Measurements from ENCODE around the gene PKM.
"Not testable (repeated sequence)": the region's sequence is repeated elsewhere in the genome, so short reads cannot be mapped to it uniquely, and the experiment has no call there.

Gene PKM

GRCh38 chr15:72231066-72231832, at the start of gene PKM:
PKM (minus strand) TSS chr15:72231190; CDS start chr15:72219097, 12,093 bp downstream.
- peak; percentile 90 for DNase-seq (ENCODE audit: low spot score)

DNA sequence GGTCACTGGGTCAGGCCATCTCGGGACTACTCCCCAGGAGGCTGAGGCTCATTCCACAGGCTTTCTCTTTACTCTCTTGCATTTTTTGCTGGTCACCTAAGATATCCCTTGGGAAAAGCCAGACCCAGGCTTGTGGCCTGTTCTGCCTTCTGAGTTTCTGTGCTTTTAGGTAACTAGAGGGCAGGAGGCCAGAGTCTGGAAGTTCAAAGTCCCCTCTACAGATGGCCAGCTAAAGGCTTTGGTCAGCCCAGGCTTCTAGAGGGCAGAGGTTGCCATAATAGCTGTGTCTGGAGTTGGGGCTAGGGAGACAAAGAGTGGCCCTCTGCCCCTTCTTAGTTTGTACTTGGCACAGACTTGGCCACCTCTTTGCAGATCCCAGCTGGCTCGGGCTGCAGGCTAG, 49.8 kb upstream of the PKM start:
- DNase-seq (ENCODE audit: low spot score) = no peak

DNA sequence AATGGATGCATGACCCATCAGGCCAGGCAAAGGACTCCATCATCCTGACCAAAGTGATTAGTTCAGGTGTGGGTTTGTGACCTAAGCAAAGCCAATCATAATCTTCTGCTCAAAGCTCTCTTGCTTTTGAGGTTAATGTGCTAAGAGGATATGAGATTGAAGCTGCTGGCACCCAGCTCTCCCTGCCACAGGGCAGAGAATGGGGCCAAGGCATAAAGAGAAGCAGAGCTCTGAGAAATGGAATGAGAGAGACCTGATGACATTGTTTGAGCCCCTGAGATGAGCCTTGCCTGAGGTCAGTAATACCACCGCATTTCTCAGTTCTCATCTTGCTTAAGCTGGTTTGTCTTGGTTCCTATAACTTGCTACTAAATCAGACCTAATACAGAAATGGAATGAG, 47.7 kb upstream of the PKM start:
- no peak for DNase-seq (ENCODE audit: low spot score)

GRCh38 chr15:72276326-72276700, 45.3 kb upstream of the PKM start:
- DNase-seq (ENCODE audit: low spot score) = no peak

GRCh38 chr15:72275635-72276325, 44.8 kb upstream of the PKM start:
- DNase-seq (ENCODE audit: low spot score) = not testable (repeated sequence)

DNA sequence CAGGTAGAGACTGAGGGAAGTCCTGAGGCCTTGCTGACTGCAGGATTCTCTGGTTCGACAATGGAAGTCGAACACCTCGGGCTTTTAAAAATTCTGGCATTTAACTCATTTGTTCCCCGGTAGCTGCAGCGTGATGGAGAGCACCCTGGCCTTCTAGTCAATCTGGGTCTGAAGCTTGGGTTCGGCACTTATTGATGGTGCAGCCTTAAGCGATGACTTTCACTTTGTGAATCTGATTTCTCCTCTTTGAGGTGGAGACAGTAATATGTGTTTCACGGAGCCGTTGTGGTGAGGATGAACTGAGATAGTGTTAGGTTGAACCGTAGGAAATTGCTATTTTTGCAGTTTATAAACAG, 42.0 kb upstream of the PKM start:
- no peak for DNase-seq (ENCODE audit: low spot score)

DNA sequence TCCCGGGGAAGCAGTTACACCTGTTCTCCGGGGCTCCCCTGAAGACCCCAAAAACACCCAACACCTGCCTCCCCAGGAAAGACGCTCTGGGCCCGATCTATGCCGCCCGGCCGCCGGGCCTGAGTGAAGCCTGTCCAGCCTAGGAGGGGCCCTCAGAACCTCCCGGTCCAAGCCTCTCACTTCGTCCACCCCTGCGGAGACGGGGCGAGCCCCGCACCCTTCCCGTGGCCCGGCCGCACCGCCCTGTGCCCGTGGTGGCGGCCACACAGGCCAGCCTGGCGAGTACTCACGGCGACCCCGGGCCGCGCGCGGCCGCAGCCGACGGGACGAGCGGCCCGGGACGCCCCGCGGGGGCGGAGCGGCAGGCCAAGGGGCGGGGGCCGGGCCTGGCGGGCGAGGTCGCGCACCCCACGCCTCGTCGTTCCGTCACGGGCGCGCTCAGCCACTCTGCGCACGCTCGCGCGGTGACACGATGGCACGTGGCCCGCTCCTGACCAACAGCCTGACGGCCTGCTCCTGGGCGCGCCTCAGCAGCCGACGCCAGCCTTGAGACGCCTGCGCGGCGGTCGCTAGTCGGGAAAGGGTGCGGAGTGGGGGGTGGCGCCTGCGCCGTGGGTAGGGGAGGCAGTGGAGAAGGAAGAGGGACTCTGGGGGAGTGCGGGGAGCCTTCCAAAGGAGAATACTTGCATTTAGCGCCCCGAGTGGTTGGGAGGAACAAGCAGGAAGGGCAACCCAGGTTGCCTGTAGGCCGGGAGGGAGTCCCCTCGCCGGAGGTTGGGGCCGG, 41.4 kb upstream of the PKM start, which contains the start of gene PARP6:
Gene PARP6 (minus strand): TSS at position 342 of the 784 bp plus-strand sequence. CDS start 5,077 bp downstream, outside the sequence.
- peak; percentile 98 for DNase-seq (ENCODE audit: low spot score)

GRCh38 chr15:72271895-72272212, 40.9 kb upstream of the PKM start:
- DNase-seq (ENCODE audit: low spot score) = no peak

- DNase-seq (ENCODE audit: low spot score) = no peak
These were observed 40.2 kb upstream of the PKM start for GRCh38 chr15:72271221-72271620.

DNA sequence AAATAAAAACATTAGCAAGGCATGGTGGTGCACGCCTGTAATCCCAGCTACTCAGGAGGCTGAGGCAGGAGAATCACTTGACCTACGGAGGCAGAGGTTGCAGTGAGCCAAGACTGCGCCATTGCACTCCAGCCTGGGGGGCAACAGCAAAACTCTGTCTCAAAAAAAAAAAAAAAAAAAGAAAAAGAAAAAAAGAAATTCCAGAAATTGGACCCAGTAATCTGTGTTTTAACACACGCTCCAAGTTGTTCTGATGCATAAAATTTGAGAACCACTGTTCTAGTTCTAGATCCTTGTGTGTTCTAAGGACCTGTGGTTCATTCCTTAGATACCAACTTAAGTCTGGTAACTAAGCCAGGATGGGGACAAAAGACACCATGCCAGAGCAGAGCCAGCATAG, 38.7 kb upstream of the PKM start:
- DNase-seq (ENCODE audit: low spot score) = no peak

DNA sequence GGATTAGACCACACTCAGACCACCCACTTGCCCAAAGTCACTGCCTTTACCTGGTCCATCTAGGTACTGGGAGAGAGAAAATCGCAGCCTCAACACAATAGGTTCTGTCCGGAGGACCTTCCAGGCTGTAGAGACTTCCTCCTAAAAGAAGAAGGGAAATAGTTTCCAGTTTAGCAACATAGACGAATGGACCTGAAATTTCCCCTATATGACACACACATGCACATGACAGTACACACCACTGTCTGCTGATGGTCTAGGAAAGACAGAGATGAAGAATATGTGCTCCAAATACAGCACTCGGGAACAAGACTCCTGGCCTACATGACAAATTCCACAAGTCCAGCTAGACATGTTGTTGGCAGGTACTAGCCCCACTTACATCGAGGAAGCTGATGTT, 34.0 kb upstream of the PKM start:
- DNase-seq (ENCODE audit: low spot score) = no peak

- no peak for DNase-seq (ENCODE audit: low spot score)
These were observed 21.8 kb upstream of the PKM start for GRCh38 chr15:72252663-72253299.

- no peak for DNase-seq (ENCODE audit: low spot score)
These were observed 18.3 kb upstream of the PKM start for GRCh38 chr15:72249142-72249810.

DNA sequence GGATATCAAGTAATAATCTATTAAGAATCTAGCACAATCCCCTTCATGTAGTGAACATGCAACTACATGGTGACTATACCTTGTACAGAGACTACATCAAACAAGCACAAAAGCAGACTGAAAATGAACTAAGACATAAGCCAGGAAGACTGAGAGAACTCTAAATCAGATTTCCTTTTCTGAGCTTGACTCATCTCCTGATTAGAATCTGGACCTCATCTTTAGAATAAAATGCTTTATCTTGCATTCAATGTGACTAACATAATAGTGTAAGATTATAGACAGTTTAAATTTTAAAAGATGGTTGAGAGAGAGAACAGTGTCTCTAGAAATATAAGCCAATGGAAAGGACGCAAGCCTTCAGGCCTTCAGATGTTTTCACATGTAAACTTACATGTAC, 17.5 kb upstream of the PKM start:
- no peak for DNase-seq (ENCODE audit: low spot score)

DNA sequence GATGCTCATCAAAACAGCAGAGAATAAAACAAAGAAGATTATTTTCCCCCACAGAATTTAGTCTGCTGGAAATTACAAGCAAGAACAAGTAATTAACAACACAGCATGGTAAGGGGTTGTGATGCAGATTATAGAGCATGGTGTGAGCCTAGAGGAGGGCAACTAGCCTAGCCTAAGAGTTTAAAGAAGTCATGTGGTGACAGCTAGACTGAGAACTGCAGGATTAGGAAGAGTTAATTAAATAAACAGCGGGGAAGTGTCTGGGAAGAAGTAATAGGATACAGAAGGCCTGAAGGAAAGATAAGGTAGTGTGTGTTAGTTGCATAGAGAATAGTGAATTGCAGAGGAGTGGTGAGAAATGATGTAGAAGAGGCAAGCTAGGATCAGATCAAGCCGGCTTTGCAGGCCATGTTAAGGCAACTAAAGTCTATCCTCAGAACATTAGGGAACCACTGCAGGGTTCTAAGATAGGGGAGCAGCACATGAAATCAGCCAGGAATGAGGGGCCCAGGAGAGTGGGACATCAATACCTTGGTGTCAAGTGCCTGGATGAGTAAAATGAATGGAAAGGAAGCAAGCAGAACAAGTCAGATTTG, 11.9 kb upstream of the PKM start:
- no peak for DNase-seq (ENCODE audit: low spot score)

DNA sequence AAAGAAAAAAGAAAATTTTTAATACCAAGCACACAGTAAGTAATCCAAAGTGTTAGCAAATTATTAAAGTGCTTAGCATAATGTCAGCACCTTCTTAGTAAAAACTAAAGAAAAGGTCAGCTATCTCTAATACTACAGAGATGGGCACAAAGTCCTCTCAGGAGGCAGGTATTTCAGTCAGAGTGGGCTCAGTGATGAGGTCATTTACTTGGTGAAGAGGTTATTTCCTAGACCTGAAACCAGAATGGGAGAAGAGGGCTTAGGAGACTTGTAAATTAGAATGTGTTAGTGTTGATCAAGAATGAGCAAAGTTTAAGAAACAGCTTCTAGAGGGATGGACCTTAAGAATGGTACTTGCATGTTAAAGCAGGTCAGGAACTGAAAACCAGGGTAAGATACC, 8.7 kb upstream of the PKM start:
- no peak for DNase-seq (ENCODE audit: low spot score)

DNA sequence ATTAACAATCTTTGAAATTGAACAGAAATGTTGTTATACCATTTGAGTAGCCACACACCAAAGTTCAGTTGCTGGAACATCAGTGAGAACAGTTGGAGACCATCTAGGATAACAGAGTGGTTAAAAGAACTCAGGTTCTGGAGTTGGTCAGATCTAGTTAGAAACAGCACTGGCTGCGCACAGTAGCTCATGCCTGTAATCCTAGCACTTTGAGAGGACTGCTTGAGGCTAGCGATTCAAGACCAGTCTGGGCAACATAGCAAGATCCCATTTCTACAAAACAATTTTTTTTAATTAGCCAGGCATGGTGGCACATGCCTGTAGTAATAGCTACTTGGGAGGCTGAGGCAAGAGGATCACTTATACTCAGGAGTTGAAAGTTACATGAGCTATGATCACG, 7.6 kb upstream of the PKM start:
- DNase-seq (ENCODE audit: low spot score) = no peak

DNA sequence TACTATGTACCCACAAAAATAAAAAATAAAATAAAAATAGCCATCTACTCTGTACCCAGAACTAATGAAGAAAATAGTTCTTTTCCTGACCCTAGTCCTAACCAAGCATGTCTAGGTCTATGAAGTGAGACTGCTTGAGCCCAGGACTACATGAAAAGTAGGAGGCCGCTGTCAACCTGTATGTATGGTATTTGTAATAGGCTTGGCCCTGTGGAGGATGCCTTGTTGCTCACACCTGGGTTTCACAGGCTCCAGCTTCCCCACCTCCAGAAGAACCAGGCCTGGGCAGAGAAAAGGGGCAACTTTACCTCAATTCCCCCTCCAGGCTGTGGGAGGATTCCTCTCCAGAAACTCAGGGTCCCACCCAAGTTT, 6.8 kb upstream of the PKM start:
- DNase-seq (ENCODE audit: low spot score) = no peak

DNA sequence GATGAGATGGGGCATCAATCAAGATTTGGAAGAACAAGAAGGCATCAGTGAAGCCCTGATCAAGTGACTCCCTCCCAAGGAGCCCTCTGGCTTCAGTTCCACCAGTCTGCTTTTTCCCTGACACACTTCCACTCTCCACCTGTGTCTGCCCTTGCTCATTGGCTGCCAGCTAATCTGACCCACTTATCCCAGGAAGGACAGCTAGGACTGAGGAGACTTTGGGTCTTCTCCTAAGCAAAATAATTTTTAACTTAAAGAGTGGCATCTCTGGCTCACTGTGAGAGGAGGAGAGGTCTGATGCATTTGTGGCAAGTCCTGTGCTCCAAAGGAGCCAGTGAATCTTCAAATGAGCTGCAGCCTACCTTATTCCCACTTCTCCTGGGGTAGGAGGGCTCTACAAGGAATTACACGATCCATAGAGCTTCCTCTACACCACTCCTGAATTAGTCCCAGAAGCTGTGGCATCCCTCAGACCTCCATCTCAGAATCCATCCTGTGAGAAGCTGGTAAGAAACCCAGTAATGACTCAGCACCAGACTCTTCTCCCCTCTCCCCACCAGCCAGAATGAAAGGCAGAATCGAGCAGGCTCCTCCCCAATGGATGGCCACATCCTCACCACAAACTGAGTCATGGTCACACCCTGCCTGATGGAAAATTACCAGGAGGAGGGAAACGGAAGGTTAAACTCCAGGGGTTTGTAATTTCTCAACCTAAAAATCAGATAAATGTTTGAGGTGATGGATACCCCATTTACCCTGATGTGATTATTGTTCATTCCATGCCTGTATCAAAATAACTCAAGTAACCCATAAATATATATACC, 6.3 kb upstream of the PKM start:
- no peak for DNase-seq (ENCODE audit: low spot score)

DNA sequence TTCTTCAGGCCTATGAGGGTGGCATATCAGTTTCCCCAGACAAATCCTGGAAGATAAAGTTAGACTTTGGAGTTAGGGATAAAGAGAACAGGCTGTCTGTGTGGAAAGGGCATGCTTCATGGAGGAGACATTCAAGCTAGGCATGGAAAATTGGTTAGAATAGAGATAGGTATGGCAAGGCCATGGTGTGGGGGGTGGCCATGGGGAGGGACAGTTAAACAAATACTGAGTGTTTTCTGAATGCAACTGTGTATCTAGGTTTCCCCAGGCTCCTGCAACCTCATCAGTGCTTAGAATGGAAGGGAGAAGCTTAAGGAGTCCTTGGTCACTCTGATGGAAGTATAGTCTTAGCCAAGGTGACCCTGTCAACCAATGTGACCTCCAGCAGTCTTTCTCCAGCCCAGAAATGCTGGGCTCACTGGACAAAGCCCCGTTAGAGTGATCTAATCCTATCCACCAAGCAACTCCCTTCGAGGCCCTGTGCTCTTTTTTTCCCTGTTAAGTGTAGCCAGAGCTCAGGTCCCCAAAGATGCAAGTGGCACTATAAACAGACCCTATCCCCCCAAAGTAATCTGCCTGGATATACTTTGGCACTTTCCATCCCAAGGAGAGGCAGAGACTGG, 5.5 kb upstream of the PKM start:
- DNase-seq (ENCODE audit: low spot score) = no peak

All from putamen (tissue), 1 donor.